Measurements from ENCODE around the gene SUGCT. TPM values are rescaled to one million over a fixed set of nuclear protein-coding genes. Genes with fewer than 3 reads are reported as not detected.

Gene SUGCT
- total RNA-seq, 3 donors from 2014 or later = 2.3 to 4.5 (median 4.0) TPM

GRCh38 chr7:40610461-40610860, 475.7 kb downstream of the SUGCT start:
- intact Hi-C loops (cut with DNase I; ENCODE audit: low total_unique reads) = no loop called here
- Histone ChIP-seq H3K4me1 (no peaks in the 10 kb centered on the region), H3K27ac (no peak overlapping the region), H3K27me3 (no peaks in the 10 kb centered on the region), H3K4me3 (no peak overlapping the region), H3K9me3 (no peaks in the 10 kb centered on the region), H3K36me3 (no peaks in the 10 kb centered on the region)
- no peak for DNase-seq (ENCODE audit: low spot score in 2 of 2)
- TF ChIP-seq, protein P1, sequence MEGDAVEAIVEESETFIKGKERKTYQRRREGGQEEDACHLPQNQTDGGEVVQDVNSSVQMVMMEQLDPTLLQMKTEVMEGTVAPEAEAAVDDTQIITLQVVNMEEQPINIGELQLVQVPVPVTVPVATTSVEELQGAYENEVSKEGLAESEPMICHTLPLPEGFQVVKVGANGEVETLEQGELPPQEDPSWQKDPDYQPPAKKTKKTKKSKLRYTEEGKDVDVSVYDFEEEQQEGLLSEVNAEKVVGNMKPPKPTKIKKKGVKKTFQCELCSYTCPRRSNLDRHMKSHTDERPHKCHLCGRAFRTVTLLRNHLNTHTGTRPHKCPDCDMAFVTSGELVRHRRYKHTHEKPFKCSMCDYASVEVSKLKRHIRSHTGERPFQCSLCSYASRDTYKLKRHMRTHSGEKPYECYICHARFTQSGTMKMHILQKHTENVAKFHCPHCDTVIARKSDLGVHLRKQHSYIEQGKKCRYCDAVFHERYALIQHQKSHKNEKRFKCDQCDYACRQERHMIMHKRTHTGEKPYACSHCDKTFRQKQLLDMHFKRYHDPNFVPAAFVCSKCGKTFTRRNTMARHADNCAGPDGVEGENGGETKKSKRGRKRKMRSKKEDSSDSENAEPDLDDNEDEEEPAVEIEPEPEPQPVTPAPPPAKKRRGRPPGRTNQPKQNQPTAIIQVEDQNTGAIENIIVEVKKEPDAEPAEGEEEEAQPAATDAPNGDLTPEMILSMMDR (IDR thresholded peaks at IDR 0.05) = no peak
- TF ChIP-seq POLR2AphosphoS5 (IDR thresholded peaks at IDR 0.05) = no peak
- TF ChIP-seq POLR2A (IDR thresholded peaks at IDR 0.05) = no peak

DNA sequence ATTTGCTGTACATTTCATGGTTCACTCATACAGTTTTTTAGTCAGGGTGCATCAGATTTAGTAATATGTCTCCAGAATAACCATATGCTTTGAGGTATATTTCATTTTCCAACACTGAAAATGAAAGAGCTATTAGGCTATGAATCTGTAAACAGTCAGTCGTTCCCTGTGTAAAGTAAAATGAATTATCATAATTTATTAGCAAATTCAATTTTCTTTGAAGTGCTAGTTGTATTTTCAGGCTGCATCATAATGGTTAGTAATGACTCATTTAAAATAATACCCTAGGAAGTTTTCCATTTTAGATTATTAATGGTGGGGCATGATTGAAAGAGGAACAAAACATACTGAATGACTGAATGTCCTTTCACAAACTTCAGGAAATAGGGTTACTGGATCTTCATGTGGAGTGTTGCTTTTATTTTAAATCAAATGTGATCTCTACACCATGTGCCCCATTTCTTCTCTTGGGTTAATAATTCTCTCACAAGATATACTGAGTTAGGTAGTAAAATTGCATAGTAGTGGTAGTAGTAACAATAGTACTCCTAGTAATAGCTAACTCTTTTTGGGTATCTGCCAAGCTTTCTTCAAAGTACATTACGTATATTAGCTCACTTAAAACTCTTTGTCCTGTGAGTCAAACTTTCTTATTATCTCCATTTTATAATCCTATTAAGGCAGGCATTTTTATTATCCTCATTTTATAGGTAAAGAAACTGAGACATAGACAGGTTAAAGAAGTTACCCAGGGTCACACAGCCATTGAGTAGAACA, 476.5 kb downstream of the SUGCT start:
- Histone ChIP-seq H3K4me3 (no peak overlapping the region), H3K4me1 (no peaks in the 10 kb centered on the region), H3K36me3 (no peaks in the 10 kb centered on the region), H3K27ac (no peak overlapping the region), H3K27me3 (no peaks in the 10 kb centered on the region), H3K9me3 (no peaks in the 10 kb centered on the region)
- no peak for DNase-seq (ENCODE audit: low spot score in 2 of 2)
- TF ChIP-seq POLR2AphosphoS5 (IDR thresholded peaks at IDR 0.05) (no peak), POLR2A (IDR thresholded peaks at IDR 0.05) (no peak)
- TF ChIP-seq, protein P1 (IDR thresholded peaks at IDR 0.05) = no peak
- intact Hi-C loops (cut with DNase I; ENCODE audit: low total_unique reads) = no loop called here

GRCh38 chr7:40612298-40612697, 477.5 kb downstream of the SUGCT start:
- Histone ChIP-seq H3K36me3 (no peaks in the 10 kb centered on the region), H3K27me3 (no peaks in the 10 kb centered on the region), H3K4me3 (no peak overlapping the region), H3K27ac (no peak overlapping the region), H3K9me3 (no peaks in the 10 kb centered on the region), H3K4me1 (no peaks in the 10 kb centered on the region)
- DNase-seq (ENCODE audit: low spot score in 2 of 2) = no peak
- TF ChIP-seq, protein P1 (IDR thresholded peaks at IDR 0.05) = no peak
- TF ChIP-seq POLR2AphosphoS5 (IDR thresholded peaks at IDR 0.05) (no peak), POLR2A (IDR thresholded peaks at IDR 0.05) (no peak)
- intact Hi-C loops (cut with DNase I; ENCODE audit: low total_unique reads) = no loop called here

- intact Hi-C loops (cut with DNase I; ENCODE audit: low total_unique reads) = no loop called here
- DNase-seq (ENCODE audit: low spot score in 2 of 2) = no peak
- no peaks in the 10 kb centered on the region for H3K27me3 ChIP-seq
- TF ChIP-seq, protein P1 (IDR thresholded peaks at IDR 0.05) = no peak
- TF ChIP-seq POLR2AphosphoS5 (IDR thresholded peaks at IDR 0.05) (no peak), POLR2A (IDR thresholded peaks at IDR 0.05) (no peak)
- no peaks in the 10 kb centered on the region for H3K4me1 ChIP-seq
- H3K4me3 ChIP-seq = no peak overlapping the region
- no peaks in the 10 kb centered on the region for H3K36me3 ChIP-seq
- H3K27ac ChIP-seq = no peak overlapping the region
- H3K9me3 ChIP-seq = no peaks in the 10 kb centered on the region
These were observed 484.8 kb downstream of the SUGCT start for GRCh38 chr7:40619647-40620046.

GRCh38 chr7:40621592-40621998, 486.8 kb downstream of the SUGCT start:
- intact Hi-C loops (cut with DNase I; ENCODE audit: low total_unique reads) = no loop called here
- no peaks in the 10 kb centered on the region for H3K4me1 ChIP-seq
- TF ChIP-seq, protein P1 (IDR thresholded peaks at IDR 0.05) = no peak
- no peak for TF ChIP-seq POLR2A (IDR thresholded peaks at IDR 0.05)
- no peak for TF ChIP-seq POLR2AphosphoS5 (IDR thresholded peaks at IDR 0.05)
- no peak for DNase-seq (ENCODE audit: low spot score in 2 of 2)
- H3K9me3 ChIP-seq = no peaks in the 10 kb centered on the region
- H3K27me3 ChIP-seq = no peaks in the 10 kb centered on the region
- H3K27ac ChIP-seq = no peak overlapping the region
- H3K4me3 ChIP-seq = no peak overlapping the region
- no peaks in the 10 kb centered on the region for H3K36me3 ChIP-seq
